Stimulated activated CD4-positive, alpha-beta T cell treated with anti-CD3 and anti-CD28 coated beads, Interleukin-12 subunit alpha, Interleukin-12 subunit beta, amount 100 ng/mL, for 48 hours (primary cell): Measurements from ENCODE around the gene MICALL2.
"Not testable (repeated sequence)": the region's sequence is repeated elsewhere in the genome, so short reads cannot be mapped to it uniquely, and the experiment has no call there.

Source experiments
- DNase-seq, 3 donors: peaks; one replicate each; pipeline ENCODE4 v3.0.0-alpha.2; 2020; ENCODE audit warnings: low read depth in 2 of 3, low spot score in 1 of 3

MICALL2 gene

GRCh38 chr7:1449951-1450350 is 9.3 kb downstream of the MICALL2 start:
- DNase-seq: no peak

DNA sequence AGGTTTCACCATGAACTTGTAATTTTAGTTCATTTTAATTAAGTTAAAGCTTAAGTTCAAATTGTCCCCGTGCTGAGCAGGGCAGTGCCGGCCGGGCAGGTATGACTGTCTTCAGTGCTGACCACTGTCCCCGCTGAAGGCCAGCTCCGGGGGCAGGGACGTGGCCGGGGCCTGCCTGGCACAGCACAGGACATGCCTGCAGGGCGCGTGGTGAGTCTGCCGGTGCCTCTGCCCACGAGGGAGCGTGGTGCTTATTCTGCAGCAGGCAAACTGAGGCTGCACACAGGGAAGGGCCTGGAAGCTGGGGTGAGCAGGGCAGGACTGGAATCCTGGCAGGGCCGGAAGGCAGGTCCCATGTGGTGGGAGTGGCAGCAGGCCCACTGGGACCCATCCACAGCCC is 9.8 kb downstream of the MICALL2 start:
- no peak for DNase-seq

DNA sequence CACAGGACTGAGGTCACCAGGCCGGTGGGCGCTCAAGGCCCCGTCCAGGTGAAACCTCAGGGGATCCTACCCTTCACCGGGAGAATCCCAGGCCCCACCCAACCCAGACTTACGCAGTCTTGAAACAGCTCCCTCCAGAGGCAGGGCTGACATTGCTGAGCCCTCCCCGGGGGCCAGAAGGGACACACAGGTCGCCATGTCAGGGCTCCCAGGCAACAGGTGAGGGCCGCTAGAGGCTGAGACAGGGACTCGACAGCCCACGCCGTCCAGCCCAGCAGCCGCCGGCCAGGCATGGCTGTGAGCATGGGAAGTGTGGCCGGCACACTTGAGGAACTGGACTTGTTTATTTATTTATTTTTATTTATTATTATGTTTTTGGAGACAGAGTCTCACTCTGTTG is 10.3 kb downstream of the MICALL2 start:
- no peak for DNase-seq

DNA sequence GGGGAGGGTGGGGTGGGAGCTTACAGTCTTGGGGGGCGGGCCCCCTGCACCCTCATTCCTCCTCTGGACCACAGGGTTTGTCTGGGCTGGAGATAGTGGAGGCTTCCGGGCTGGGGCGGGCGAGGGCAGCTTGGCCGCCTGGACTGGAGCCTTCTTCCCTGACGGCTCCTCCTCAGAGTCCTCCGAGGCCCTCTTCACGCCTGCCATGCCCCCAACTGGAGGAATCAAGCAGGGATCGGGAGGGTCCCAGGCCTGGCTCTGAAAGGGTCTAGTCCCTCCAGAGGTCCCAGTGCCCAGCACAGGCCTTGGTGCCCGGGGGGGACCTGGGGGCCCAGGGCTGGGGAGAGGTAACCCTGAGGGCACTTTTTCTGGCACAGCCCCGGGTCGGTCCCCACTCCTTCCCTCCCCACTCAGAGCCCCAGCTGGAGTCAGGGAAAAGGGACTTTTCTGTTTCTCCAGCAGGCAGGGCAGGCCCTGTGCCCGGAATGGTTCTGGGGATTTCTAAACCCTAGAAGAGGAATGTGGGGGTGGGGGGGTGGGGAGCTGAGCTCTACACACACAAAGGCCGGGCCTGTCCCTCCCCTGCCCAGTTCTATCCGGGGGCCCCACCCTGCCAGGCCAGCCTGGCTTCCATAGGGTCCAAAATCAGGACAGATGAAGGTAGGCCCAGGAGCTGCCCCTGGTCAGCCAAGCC is 11.6 kb downstream of the MICALL2 start:
- DNase-seq: no peak

- no peak for DNase-seq
Observed at GRCh38 chr7:1447112-1447511, 12.2 kb downstream of the MICALL2 start.

GRCh38 chr7:1446620-1447032 is 12.6 kb downstream of the MICALL2 start:
- no peak for DNase-seq

GRCh38 chr7:1446026-1446425 is 13.2 kb downstream of the MICALL2 start:
- DNase-seq: not testable (repeated sequence)

DNA sequence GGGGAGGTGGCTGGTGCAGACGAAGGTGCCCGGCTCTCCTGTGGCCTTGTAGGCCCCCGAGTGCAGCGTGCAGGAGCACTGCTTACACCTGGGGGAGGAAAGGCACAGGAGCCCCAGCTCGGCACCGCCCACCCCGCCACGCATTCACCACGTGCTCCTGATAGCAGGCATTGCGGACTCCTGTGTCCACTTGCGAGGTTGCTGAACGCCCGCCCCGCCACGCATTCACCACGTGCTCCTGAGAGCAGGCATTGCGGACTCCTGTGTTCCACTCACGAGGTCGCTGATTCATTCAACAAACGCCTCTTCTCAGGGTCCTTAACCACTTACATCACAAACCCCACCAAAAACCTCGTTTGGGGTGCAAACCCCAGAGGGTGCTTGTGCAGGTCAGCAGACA is 13.9 kb downstream of the MICALL2 start:
- no peak for DNase-seq

DNA sequence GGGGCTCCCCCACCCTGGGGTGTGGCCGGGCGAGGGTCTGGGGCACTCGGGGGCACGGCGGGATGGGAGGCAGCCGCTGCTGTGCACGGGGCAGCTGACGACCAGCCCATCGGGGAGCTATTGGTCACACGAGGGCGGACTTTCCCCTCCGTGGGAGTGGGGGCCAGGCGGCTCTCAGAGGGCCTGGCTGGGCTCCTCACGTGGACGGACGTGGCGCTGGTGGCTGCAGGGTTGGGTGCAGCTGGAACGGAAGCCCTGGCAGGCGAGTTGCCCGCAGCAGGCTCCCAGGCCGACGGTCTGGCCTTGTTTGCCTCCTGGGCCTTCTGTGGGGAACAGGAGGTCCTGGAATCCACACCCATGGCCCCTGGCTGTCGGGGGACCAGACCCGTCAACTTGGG is 14.3 kb downstream of the MICALL2 start:
- no peak for DNase-seq

- DNase-seq: no peak
Observed at GRCh38 chr7:1444214-1444924, 14.9 kb downstream of the MICALL2 start.

- DNase-seq: not testable (repeated sequence)
Observed at GRCh38 chr7:1443587-1444200, 15.6 kb downstream of the MICALL2 start.

DNA sequence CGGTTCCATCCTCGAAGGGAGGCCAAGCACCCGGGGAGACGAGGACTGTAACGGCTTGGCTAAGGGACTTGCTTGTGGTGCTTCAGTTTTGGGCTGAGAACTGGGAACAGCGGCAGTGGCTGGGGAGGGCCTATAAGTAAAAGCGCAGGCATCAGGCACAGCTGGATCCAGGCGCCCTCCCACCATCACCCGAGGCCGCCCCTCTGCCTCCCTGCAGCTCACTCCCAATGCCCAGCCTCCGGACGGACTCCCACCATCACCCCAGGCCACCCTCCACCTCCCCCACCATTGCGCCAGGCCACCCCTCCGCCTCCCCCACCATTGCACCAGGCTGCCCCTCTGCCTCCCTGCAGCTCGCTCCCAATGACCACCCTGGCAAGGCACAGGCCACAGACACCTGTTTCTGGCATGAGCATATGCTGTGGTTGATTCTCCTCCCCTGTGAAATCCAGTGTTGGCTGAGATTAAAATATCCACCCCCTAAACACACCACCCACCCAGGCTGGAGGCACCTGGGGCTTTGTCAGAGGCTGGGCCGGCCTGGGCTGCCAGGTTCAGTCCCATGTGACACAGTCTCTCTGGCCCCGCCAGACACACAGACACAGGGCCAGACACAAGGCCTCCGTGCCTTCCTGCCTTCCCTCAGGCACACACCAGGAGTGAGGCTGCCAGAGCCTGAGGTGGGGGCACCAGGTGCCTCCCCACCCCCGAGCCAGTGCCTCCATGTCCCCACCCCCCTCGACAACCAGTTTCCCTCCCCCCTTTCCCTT is 16.7 kb downstream of the MICALL2 start:
- no peak for DNase-seq

- DNase-seq: no peak
Observed at GRCh38 chr7:1441615-1442354, 17.5 kb downstream of the MICALL2 start.

- DNase-seq: no peak
Observed at GRCh38 chr7:1440620-1441019, 18.6 kb downstream of the MICALL2 start.

- DNase-seq: no peak
Observed at GRCh38 chr7:1439373-1440363, 19.6 kb downstream of the MICALL2 start.

GRCh38 chr7:1438821-1439220 is 20.4 kb downstream of the MICALL2 start:
- no peak for DNase-seq

- no peak for DNase-seq
Observed at GRCh38 chr7:1438208-1438607, 21.1 kb downstream of the MICALL2 start.

- no peak for DNase-seq
Observed at GRCh38 chr7:1437155-1437880, 22.0 kb downstream of the MICALL2 start.

GRCh38 chr7:1436608-1437007 is 22.7 kb downstream of the MICALL2 start:
- DNase-seq: no peak
